ENCODE data around the gene GRM6. TPM values are rescaled to one million over a fixed set of nuclear protein-coding genes. Genes with fewer than 3 reads are reported as not detected.

The GRM6 gene
- total RNA-seq, 1 experiment from 2014 or later, result 0.33 TPM

DNA sequence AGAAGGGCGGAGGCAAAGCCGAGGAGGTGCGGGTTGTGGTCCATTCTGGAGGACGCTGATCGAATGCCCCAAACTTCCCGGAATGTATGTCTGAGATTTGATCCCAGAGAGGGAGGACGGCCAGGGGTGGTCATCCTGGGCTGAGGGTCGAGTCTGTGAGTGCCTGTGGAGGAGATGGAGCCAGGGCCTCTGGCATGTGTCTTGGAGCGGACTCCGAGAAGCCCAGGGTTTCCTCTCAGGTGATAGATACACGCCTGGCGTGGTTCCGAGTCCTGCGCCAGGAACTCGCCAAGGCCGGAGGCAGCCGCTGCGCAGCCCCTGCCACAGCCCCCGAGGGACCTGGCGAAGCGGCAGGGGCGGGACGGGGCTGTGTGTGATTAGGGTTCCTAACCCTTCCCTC lies 53.8 kb downstream of the GRM6 start:
- Mint-ChIP-seq H3K4me3 (peak overlapping the region; percentile 96), H3K4me1 (peaks cover 10% of the 10 kb centered on the region), H3K9me3 (peaks cover 66% of the 10 kb centered on the region), H3K36me3 (peaks cover 80% of the 10 kb centered on the region), H3K27ac (no peak overlapping the region), H3K27me3 (ENCODE audit: low read depth) (peaks cover 38% of the 10 kb centered on the region)
- TF ChIP-seq, protein P1, sequence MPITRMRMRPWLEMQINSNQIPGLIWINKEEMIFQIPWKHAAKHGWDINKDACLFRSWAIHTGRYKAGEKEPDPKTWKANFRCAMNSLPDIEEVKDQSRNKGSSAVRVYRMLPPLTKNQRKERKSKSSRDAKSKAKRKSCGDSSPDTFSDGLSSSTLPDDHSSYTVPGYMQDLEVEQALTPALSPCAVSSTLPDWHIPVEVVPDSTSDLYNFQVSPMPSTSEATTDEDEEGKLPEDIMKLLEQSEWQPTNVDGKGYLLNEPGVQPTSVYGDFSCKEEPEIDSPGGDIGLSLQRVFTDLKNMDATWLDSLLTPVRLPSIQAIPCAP (CRISPR knock-in tag; IDR thresholded peaks at IDR 0.05), result no peak
- TF ChIP-seq, protein P2, sequence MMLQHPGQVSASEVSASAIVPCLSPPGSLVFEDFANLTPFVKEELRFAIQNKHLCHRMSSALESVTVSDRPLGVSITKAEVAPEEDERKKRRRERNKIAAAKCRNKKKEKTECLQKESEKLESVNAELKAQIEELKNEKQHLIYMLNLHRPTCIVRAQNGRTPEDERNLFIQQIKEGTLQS (CRISPR knock-in tag; conservative IDR thresholded peaks at IDR 0.05), result no peak
- TF ChIP-seq JUN (CRISPR knock-in tag; IDR thresholded peaks at IDR 0.05) (0 out of 2 replicates have a peak, but pooled peaks have one; percentile 1), ATF1 (CRISPR knock-in tag; IDR thresholded peaks at IDR 0.05) (0 out of 2 replicates have a peak, but pooled peaks have one; percentile 48), CREM (CRISPR knock-in tag; IDR thresholded peaks at IDR 0.05) (no peak), ZNF263 (CRISPR knock-in tag; IDR thresholded peaks at IDR 0.05; ENCODE audit: low read depth) (peak; percentile 58; the same call in 1 of the 2 replicates), TEAD4 (CRISPR knock-in tag; IDR thresholded peaks at IDR 0.05) (peak; percentile 30; the same call in 1 of the 2 replicates), ZNF396 (CRISPR knock-in tag; IDR thresholded peaks at IDR 0.05; ENCODE audit: borderline replicate concordance) (no peak), ZNF138 (CRISPR knock-in tag; conservative IDR thresholded peaks at IDR 0.05) (0 out of 2 replicates have a peak, but pooled peaks have one; percentile 11), NR2C2 (CRISPR knock-in tag; IDR thresholded peaks at IDR 0.05) (no peak)
- TF ChIP-seq, protein P3, sequence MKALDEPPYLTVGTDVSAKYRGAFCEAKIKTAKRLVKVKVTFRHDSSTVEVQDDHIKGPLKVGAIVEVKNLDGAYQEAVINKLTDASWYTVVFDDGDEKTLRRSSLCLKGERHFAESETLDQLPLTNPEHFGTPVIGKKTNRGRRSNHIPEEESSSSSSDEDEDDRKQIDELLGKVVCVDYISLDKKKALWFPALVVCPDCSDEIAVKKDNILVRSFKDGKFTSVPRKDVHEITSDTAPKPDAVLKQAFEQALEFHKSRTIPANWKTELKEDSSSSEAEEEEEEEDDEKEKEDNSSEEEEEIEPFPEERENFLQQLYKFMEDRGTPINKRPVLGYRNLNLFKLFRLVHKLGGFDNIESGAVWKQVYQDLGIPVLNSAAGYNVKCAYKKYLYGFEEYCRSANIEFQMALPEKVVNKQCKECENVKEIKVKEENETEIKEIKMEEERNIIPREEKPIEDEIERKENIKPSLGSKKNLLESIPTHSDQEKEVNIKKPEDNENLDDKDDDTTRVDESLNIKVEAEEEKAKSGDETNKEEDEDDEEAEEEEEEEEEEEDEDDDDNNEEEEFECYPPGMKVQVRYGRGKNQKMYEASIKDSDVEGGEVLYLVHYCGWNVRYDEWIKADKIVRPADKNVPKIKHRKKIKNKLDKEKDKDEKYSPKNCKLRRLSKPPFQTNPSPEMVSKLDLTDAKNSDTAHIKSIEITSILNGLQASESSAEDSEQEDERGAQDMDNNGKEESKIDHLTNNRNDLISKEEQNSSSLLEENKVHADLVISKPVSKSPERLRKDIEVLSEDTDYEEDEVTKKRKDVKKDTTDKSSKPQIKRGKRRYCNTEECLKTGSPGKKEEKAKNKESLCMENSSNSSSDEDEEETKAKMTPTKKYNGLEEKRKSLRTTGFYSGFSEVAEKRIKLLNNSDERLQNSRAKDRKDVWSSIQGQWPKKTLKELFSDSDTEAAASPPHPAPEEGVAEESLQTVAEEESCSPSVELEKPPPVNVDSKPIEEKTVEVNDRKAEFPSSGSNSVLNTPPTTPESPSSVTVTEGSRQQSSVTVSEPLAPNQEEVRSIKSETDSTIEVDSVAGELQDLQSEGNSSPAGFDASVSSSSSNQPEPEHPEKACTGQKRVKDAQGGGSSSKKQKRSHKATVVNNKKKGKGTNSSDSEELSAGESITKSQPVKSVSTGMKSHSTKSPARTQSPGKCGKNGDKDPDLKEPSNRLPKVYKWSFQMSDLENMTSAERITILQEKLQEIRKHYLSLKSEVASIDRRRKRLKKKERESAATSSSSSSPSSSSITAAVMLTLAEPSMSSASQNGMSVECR (CRISPR knock-in tag; IDR thresholded peaks at IDR 0.05; ENCODE audit: borderline replicate concordance), result no peak
- TF ChIP-seq, protein P4, sequence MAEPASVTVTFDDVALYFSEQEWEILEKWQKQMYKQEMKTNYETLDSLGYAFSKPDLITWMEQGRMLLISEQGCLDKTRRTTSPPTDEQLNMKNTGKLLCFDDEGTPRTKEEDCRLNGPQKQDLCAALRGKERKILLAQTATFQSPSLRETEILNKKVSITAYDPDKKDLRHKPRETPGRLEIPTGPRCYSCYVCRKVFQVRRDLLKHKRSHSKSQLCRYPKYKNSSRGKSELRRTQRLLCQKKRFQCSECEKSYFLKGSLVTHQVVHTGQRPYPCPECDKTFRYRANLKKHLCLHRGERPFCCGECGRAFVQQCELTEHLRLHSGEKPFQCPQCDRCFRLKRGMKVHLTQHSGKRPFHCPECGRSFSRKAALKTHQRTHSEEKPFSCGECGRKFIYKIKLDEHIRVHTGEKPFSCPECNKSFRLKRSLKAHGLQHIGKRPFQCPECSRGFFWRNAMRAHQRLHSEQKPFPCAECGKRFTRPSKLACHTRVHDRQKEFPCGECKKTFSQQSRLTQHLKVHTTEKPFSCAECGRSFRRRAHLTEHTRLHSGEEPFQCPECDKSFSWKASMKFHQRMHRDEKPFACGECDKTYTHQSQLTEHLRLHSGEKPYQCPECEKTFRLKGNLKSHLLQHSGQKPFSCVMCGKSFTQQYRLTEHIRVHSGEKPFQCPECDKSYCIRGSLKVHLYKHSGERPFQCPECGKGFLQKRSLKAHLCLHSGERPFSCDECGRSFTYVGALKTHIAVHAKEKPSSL (CRISPR knock-in tag; conservative IDR thresholded peaks at IDR 0.05), result no peak
- DNase-seq (ENCODE audit: low spot score) (no peak), ATAC-seq (no peak)
- POLR2A ChIA-PET, result interaction anchor here (0.7 to 1.0 kb wide), 2 partner anchors 82 to 109 kb away, joined by 3 to 4 read pairs; partner anchors contain the start of gene ZNF354B
- CTCF ChIA-PET, result interaction anchor here (1.0 to 1.4 kb wide), 2 partner anchors 119 to 202 kb away, joined by 3 to 7 read pairs; partner anchors contain the start of gene ZNF354C

DNA sequence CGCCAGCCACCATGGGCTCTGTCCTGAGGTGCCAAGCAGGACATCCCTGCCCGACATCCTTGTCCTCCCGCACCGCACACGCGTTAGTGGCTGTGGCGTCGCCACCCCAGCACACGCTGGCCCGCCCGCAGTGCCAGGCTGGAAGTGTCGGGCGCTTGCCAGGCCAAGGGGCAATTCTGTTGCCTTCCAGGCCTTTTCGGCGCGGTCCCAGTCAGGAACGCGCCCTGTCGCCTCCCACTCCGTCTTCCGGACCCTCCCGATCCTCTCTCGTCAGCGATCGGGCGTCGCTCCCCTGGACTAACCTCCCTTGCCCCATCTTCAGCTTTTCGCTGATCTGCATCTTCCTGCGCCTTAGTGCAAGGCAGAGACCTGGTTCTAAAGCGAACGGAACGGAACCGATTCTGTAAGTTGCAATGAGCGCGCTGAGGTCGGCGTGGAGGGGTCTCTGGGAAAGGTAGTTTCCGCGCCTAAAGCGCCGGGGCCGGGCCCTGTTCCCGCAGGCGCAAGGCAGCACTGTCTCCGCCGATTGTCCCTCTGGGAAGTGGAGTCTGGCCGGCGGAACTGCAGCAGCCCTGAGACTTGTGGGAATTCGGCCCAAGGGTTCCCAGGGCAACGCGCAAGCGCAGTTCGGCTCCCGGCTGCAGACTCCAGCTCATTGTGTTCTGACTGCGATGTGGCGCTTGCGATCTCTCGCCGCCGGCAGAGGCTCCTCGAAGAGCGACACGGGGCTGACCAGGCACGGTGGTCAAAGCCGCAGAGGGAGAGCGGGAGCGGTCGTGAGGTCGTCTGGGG lies 54.4 kb downstream of the GRM6 start, which contains the start of gene ZNF454:
ZNF454 (plus strand) TSS at position 630 of the 792 bp plus-strand sequence. CDS start 1,594 bp downstream, outside the sequence.
- peaks cover 43% of the 10 kb centered on the region for H3K27me3 Mint-ChIP-seq (ENCODE audit: low read depth)
- H3K4me1 Mint-ChIP-seq, result peaks cover 10% of the 10 kb centered on the region
- peak within 1 kb of the TSS; percentile 96 for H3K4me3 Mint-ChIP-seq
- ATAC-seq (peak; percentile 98), DNase-seq (ENCODE audit: low spot score) (peak; percentile 94)
- H3K36me3 Mint-ChIP-seq, result peaks cover 80% of the 10 kb centered on the region
- POLR2A ChIA-PET, result interaction anchor here (0.7 to 1.0 kb wide), 2 partner anchors 81 to 108 kb away, joined by 3 to 4 read pairs; partner anchors contain the start of gene ZNF354B
- peak within 1 kb of the TSS; percentile 97 for H3K27ac Mint-ChIP-seq
- H3K9me3 Mint-ChIP-seq, result peaks cover 71% of the 10 kb centered on the region
- CTCF ChIA-PET, result interaction anchor here (1.0 to 1.4 kb wide), 2 partner anchors 119 to 203 kb away, joined by 3 to 7 read pairs; partner anchors contain the start of gene ZNF354C
- TF ChIP-seq, protein P1 (CRISPR knock-in tag; IDR thresholded peaks at IDR 0.05), result no peak; the same call in none of the 2 replicates
- no peak for TF ChIP-seq NFYB (CRISPR knock-in tag; conservative IDR thresholded peaks at IDR 0.05; ENCODE audit: low read depth)
- TF ChIP-seq, protein P5, sequence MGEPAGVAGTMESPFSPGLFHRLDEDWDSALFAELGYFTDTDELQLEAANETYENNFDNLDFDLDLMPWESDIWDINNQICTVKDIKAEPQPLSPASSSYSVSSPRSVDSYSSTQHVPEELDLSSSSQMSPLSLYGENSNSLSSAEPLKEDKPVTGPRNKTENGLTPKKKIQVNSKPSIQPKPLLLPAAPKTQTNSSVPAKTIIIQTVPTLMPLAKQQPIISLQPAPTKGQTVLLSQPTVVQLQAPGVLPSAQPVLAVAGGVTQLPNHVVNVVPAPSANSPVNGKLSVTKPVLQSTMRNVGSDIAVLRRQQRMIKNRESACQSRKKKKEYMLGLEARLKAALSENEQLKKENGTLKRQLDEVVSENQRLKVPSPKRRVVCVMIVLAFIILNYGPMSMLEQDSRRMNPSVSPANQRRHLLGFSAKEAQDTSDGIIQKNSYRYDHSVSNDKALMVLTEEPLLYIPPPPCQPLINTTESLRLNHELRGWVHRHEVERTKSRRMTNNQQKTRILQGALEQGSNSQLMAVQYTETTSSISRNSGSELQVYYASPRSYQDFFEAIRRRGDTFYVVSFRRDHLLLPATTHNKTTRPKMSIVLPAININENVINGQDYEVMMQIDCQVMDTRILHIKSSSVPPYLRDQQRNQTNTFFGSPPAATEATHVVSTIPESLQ (CRISPR knock-in tag; IDR thresholded peaks at IDR 0.05), result no peak
- TF ChIP-seq, protein P6, sequence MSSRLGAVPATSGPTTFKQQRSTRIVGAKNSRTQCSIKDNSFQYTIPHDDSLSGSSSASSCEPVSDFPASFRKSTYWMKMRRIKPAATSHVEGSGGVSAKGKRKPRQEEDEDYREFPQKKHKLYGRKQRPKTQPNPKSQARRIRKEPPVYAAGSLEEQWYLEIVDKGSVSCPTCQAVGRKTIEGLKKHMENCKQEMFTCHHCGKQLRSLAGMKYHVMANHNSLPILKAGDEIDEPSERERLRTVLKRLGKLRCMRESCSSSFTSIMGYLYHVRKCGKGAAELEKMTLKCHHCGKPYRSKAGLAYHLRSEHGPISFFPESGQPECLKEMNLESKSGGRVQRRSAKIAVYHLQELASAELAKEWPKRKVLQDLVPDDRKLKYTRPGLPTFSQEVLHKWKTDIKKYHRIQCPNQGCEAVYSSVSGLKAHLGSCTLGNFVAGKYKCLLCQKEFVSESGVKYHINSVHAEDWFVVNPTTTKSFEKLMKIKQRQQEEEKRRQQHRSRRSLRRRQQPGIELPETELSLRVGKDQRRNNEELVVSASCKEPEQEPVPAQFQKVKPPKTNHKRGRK (CRISPR knock-in tag; IDR thresholded peaks at IDR 0.05; ENCODE audit: borderline replicate concordance), result no peak
- TF ChIP-seq, protein P7, sequence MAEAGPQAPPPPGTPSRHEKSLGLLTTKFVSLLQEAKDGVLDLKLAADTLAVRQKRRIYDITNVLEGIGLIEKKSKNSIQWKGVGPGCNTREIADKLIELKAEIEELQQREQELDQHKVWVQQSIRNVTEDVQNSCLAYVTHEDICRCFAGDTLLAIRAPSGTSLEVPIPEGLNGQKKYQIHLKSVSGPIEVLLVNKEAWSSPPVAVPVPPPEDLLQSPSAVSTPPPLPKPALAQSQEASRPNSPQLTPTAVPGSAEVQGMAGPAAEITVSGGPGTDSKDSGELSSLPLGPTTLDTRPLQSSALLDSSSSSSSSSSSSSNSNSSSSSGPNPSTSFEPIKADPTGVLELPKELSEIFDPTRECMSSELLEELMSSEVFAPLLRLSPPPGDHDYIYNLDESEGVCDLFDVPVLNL (CRISPR knock-in tag; IDR thresholded peaks at IDR 0.05; ENCODE audit: borderline replicate concordance, low read depth), result no peak; the same call in 1 of the 2 replicates

Measured in WTC11 (cell line).